Esophagus squamous epithelium (tissue), 4 donors: ENCODE data around the gene VWA1.

Experiments used
- CTCF ChIP-seq, 6 experiments: fragments of 450-650 bp in 4 of 6; fragments of 200-600 bp in 2 of 6; sonication (generic) in 2 of 6; IDR thresholded peaks; one replicate each; pipeline ENCODE4 v1.5.1; 2016 to 2019; ENCODE audit warnings: antibody characterized with exemption in 6 of 6, mild to moderate bottlenecking in 4 of 6, moderate library complexity in 4 of 6
- POLR2A ChIP-seq, 4 donors: fragments of 450-650 bp; IDR thresholded peaks; one replicate each; pipeline ENCODE4 v1.6.1; 2017; ENCODE audit warnings: antibody characterized with exemption in 4 of 4, mild to moderate bottlenecking in 4 of 4, moderate library complexity in 3 of 4

- TF ChIP-seq CTCF (IDR thresholded peaks at IDR 0.05) = no peak
- no peak for TF ChIP-seq POLR2A (IDR thresholded peaks at IDR 0.05)
These were observed 7.7 kb upstream of the VWA1 start for GRCh38 chr1:1427820-1428148.
